ENCODE measurements around the gene SERINC2. TPM values are rescaled to one million over a fixed set of nuclear protein-coding genes. Genes with fewer than 3 reads are reported as not detected.

SERINC2 gene
- total RNA-seq, 1 donor from 2014 or later: 45.8 TPM

GRCh38 chr1:31371121-31371959, 41.7 kb upstream of the SERINC2 start:
- no peak for TF ChIP-seq CTCF (conservative IDR thresholded peaks at IDR 0.05; ENCODE audit: low read depth, low read length)
- no peak overlapping the region for H3K4me3 ChIP-seq (ENCODE audit: low read depth, low read length)
- peak; percentile 45 for DNase-seq (ENCODE audit: low read depth)

- H3K4me3 ChIP-seq (ENCODE audit: low read depth, low read length): no peak overlapping the region
- TF ChIP-seq CTCF (conservative IDR thresholded peaks at IDR 0.05; ENCODE audit: low read depth, low read length): no peak
- DNase-seq (ENCODE audit: low read depth): no peak
Measured at GRCh38 chr1:31372051-31372450, 41.0 kb upstream of the SERINC2 start.

GRCh38 chr1:31372751-31373055, 40.3 kb upstream of the SERINC2 start:
- DNase-seq (ENCODE audit: low read depth): no peak
- TF ChIP-seq CTCF (conservative IDR thresholded peaks at IDR 0.05; ENCODE audit: low read depth, low read length): no peak
- peak overlapping the region; percentile 38 for H3K4me3 ChIP-seq (ENCODE audit: low read depth, low read length)

- no peak for DNase-seq (ENCODE audit: low read depth)
- TF ChIP-seq CTCF (conservative IDR thresholded peaks at IDR 0.05; ENCODE audit: low read depth, low read length): no peak
- peak within 1 kb of the TSS; percentile 38 for H3K4me3 ChIP-seq (ENCODE audit: low read depth, low read length)
Measured at GRCh38 chr1:31373056-31373896, 39.7 kb upstream of the SERINC2 start, which contains the start of gene FABP3. FABP3 (minus strand) TSS chr1:31373076; CDS start chr1:31373014, 62 bp downstream.

- H3K4me3 ChIP-seq (ENCODE audit: low read depth, low read length): no peak overlapping the region
- no peak for TF ChIP-seq CTCF (conservative IDR thresholded peaks at IDR 0.05; ENCODE audit: low read depth, low read length)
- no peak for DNase-seq (ENCODE audit: low read depth)
Measured at GRCh38 chr1:31373897-31374486, 39.0 kb upstream of the SERINC2 start.

- no peak for TF ChIP-seq CTCF (conservative IDR thresholded peaks at IDR 0.05; ENCODE audit: low read depth, low read length)
- no peak overlapping the region for H3K4me3 ChIP-seq (ENCODE audit: low read depth, low read length)
- DNase-seq (ENCODE audit: low read depth): no peak
Measured at GRCh38 chr1:31374511-31375196, 38.4 kb upstream of the SERINC2 start.

Data from epithelial cell of proximal tubule (primary cell).